HG03175 (cell line): ENCODE data around the gene POGLUT2.

Experiments
- ATAC-seq: cut with Tn5 transposase; IDR thresholded peaks from one replicate; pipeline ENCODE4 v1.9.1; 2021; ENCODE audit warnings: mild to moderate bottlenecking, moderate library complexity; ENCODE audit not compliant: unreplicated experiment

Gene POGLUT2

DNA sequence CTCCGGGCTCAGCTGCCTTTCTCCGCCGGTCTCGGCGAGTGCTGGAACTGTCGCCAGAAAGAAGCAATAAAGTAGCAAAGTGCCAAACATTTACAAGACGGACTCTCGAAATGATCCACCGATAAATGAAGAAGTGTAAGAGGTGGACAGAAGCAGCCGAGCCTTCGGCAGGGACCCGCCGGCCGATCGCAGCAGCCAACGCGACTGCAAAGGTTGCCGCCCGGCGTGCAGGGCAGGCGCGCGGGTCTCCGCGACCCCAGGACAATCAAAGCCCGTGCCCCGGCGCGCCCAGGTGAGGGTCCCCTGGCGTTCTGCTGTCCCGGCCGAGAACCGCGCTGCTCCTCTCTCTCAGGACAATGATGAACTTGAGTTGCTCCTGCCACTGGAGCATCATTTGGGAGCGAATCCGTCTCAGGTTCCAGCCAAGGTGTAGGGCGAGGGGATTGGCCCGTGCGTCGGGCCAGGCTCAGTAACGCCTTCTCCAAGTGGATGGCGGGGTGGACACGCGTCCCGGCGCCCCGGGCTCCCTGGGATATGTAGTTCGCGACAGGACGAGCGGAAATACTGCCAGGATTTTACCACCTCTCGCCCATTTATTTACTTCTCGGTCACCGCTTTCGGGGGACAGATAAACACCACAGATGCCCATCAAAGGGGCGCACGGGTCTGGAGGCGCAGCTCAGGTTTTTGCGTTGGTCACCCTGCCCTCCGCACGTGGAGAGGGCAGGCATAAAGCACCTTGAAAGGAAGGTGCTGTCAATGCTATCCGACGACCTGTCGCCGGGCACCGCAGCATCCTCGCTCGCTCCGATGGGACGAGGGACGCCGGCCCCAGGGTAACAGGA, at the start of gene POGLUT2, which contains the start of gene BIVM:
Gene POGLUT2 (minus strand): TSS at position 396 of the 845 bp plus-strand sequence. CDS start 306 bp downstream, at position 90.
Gene BIVM (plus strand): TSS at position 539 of the 845 bp plus-strand sequence. CDS start 8,149 bp downstream, outside the sequence.
- ATAC-seq = peak; percentile 84

DNA sequence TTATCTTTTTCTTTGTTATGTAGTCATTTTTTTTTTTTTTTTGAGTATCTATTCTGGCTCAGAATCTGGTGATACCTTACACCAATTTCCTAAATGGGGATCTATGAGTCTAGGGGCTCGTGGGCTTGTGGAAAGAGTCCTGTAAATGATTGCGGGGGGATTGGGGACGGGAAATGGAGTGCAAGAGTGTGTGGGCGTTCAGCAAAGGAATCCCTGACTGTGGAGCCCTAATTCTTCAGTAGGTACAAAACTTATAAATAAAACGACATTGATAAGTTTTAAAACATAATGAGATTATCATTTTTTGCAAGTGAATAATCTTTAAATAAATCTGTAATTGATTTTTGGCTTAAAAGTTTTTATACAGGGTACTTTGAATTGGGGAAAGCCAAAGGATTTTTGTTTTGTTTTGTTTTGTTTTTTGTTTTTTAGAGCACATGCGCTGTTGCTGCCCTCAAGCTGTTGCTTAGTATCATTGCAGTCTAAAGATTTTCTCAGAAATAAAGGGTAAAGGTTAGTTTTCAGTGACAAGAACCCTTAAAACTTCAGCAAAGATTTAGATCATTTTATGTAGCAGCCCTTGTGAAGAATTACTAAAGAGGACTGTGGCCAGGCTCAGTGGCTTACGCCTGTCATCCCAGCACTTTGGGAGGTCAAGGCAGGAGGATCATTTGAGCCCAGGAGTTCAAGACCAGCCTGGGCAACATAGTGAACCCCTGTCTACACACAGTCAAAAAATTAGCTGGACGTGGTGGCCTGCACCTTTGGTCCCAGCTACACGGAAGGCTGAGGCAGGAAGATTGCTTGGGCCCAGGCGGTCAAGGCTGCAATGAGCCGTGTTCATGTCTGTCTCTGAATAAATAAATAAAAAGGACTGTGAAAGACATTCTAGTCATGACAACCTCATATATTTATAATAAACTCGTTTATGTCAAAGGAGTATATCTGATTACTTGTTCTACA, 48.8 kb upstream of the POGLUT2 start:
- peak; percentile 18 for ATAC-seq

DNA sequence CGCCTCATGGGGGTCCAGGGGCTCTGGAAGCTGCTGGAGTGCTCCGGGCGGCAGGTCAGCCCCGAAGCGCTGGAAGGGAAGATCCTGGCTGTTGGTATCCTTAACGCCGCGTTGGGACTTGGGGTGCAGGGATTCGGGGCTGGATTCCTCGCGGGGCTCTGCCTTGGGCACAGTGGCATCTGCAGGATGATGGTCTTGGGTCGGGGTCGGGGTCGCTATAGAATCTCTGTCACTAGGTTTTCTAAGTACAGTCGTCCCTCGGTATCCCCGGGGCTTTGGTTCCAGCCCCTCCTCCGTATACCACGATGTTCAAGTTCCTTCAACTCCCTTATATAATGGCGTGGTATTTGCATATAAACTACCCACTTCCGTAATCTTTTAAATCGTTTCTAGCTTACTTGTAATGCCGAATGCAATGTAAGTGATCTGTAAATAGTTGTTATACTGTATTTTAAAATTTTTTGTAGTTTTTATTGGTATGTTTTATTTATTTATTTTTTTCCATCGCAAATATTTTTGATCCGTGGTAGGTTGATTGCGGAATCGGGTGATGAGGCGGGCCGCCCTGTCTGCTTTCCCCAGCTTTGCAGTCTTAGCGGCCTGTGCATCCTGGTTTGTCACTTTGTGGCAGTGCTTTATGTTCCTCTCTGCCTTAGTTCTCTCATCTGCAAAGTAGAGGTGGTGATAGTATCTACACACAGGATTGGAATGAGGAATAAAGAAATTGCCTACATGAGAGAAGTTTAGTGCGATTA, 47.7 kb upstream of the POGLUT2 start:
- ATAC-seq = peak; percentile 46

DNA sequence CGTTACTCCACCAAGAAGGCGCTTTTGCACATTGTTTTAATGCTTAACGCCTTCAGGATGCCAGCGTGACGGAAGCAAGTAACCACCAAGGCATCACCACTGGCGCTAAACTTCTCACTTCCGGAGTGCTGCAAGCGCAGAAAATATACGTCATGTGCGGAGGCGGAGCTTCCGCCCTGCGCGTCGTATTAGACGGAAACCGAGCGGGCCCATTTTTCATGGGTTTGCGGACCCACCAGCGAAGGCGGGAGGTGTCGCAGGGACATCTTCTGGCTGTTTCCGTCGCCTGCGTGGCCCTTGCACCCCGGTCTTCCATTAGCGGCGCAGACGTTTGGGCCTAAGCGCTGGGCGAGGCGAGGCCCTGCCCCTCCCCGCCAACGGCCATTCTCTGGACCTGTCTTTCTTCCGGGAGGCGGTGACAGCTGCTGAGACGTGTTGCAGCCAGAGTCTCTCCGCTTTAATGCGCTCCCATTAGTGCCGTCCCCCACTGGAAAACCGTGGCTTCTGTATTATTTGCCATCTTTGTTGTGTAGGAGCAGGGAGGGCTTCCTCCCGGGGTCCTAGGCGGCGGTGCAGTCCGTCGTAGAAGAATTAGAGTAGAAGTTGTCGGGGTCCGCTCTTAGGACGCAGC, 47.0 kb upstream of the POGLUT2 start, which contains the start of gene ERCC5:
Gene ERCC5 (plus strand): TSS at position 403 of the 631 bp plus-strand sequence. CDS start 235 bp downstream, outside the sequence.
- peak; percentile 82 for ATAC-seq

DNA sequence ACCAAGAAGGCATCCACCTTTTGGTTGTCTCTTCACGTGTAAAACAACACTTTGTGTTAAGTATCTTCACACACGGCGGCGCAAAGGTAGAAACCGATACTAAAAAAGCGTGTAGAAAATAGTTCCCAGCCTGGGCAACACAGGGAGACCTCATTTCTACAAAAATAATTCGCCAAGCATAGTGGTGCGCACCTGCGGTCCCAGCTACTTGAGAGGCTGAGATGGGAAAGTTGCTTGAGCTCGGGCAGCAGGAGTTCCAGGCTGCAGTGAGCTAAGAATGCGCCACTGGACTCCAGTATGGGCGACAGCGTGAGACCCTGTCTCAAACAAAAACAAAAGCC, 46.5 kb upstream of the POGLUT2 start:
- peak; percentile 25 for ATAC-seq

DNA sequence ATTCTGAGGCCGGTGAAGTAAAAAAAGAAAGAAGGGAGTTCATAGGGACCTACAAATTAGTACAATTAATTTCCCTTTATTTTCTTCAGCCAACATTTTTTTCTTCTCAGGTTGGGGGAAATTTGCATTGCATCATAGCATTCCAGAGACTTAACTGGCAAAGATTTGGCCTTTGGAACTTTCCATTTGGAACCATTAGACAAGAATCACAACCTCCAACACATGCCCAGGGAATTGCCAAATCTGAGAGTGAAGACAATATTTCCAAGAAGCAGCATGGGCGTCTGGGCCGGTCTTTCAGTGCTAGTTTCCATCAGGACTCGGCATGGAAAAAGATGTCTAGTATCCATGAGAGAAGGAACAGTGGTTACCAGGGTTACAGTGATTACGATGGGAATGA, 40.7 kb upstream of the POGLUT2 start:
- no peak for ATAC-seq

DNA sequence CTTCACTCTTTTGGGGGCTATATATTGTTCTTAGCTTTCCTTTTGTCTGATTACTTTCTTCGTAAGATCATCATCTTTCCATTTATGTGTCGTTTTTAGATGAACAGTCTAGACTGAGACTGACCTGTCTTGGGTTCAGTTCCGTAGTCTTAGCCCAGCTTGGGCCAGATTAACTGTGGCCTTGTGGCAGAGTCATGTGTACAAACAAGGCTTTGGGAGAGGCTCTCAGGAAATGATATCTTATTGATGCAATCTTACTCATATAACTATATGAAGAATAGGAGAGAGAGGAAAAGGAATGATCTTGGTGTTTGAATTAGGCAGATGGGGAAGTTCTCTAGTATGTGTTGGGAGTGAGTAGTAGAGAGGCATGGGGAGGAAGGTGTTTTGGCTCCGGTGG, 40.2 kb upstream of the POGLUT2 start:
- no peak for ATAC-seq

DNA sequence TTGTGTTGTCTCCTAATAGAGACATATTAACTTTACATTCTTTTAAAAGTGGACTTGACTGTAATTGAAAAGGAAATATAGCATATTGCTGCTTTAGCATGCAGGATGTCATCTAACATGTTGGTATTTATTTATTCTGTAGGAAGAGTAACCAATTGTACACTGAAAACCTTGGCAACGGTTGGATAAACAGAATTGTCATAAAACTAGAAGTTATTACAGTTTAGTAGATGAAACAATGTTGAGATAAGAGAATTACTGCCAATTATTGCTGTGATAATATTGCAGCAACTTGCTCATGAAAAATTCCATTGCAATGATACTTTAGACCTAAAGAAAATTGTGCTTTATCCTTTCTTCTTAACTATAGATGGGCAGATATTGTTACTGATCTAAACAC, 39.5 kb upstream of the POGLUT2 start:
- no peak for ATAC-seq

DNA sequence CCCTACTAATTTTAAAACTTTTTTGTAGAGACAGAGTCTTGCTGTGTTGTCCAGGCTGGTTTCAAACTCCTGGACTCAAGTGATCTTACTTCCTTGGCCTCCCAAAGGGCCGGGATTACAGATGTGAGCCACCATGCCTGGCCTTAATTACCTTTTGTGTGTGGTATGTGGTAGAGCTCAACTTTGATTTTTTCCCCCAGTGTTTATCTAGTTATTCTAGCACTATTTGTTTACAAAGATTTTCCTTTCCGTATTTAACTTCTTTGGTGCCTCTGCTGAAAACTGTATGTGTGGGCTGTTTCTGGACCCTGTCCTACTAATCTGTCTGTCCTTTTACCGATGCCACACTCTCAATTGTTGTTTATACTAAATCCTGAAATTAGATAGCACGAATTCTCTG, 37.7 kb upstream of the POGLUT2 start:
- no peak for ATAC-seq

DNA sequence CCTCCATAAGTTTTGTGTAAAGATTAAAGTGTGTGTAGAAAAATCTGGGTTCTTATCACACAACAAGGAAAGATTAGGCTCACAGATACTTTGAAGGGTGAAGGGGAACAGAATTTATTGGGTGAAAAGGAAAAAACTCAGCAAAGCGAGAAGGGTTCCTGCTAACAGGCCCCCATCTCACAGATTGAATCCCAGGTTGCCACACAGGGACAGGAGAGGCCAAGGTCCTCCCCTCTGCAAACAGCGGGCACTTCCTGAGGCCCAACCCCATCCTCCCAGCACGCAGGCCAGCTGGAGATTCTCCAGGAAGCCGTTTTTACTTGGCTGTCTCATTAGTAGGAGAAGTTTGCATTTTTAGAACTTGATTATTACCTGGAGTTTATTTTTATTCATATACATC, 31.9 kb upstream of the POGLUT2 start:
- ATAC-seq = no peak

DNA sequence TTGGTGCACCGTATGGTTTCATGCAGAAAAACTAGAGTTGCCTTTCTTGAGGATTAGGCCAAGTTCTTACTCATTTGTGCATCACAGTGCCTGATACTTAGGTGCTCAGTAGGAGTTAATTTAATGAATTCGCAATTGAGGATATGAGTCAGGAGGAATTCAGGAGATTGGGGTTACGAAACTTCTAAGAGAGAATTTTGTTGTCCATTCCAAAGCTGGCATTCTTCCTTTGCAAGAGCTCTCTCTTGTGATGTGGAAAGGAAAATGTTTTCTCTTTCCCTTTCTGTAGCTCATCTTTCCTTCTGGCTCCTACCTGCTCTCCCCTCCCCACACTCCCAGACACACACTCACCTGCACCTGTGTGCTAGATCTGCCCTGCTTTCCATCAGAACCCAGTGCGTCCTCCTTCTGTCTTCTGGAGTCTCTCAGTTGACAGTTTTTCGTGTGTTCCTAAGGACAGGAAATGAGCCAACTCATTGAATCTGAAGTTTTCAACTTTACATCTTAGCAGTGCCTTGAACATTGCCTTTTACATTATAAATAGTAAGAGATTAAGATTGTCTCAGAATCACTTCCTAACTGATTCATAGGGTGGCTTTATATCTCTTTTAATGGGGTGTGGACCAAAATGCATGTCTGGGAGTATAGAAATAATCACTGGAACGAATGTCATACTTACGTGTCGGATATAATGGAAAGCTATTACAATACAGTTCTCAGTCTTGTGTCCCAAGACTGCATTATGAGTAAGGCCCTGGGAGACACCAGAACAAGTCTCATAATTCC, 27.3 kb upstream of the POGLUT2 start:
- no peak for ATAC-seq

DNA sequence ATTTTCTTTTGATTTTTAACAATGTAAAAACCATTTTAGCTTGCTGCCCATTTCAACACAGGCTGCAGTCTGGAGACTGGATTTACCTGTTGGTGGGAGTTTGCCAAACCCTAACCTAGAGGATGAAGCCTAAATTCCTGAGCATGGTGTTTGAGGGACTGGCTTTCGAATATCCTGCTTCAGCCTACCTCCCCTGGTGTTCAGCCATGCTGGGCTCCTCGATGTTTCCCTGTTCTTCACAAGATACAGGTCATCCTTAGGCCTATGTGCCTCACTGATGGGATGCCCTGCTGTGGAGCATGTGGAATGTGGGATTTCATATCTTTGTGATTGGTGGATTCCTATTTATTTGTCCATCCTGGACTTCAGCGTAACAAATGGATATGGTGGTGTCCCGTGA, 26.6 kb upstream of the POGLUT2 start:
- ATAC-seq = no peak

DNA sequence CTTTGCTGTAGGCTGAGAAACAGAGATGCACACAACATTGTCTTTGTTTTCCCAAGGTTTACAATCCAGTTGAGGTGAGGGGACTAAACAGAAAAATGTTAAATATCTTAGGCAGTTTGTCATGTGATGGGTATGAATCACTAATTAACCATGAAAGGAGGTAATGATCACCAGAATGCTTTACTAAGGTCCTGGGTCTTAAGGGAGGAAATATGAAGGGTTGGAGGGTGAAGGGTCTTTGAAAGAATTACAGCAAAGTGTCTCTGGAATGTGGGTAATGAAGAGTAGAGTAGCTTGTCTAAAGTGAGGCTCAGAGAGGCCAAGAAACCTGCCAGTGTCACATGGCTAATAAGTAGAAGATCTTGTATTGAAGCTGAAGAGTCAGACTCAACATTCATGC, 19.1 kb upstream of the POGLUT2 start:
- no peak for ATAC-seq

DNA sequence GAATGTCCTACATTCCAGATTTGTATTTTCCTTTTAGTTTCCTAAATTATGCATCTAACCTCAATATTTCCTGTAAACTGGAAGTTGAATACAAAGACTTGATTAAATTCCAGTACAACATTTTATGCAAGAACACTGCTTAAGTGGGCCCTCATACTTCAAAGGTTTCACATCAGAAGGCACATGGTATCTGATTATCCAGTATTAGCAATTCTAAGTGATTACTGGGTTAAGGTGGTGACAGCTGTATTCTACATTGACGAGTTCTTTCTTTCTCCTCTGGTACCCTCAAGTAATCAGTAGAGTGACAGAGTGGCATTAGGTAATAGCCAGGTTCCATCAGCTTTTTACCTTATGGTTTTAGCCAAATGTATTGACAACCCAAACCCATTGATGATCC, 18.5 kb upstream of the POGLUT2 start:
- ATAC-seq = no peak

DNA sequence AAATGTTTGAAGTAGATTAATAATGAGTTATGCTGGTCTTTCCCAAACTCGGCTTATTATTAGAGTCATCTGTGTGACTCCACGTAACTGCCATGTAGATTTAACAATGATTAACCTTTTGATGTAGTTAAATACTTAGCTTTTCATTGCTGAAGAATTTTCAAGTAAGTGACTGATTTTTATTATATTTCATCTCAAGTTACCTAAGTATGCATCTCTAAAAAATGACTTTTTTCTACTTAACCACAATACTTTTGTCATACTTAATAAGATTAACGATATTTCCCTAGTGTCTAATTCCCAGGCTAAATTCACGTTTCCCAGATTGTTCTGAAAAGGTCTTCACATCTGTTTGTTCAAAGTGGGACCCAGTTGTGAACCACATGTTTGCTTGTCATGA, 17.9 kb upstream of the POGLUT2 start:
- no peak for ATAC-seq

DNA sequence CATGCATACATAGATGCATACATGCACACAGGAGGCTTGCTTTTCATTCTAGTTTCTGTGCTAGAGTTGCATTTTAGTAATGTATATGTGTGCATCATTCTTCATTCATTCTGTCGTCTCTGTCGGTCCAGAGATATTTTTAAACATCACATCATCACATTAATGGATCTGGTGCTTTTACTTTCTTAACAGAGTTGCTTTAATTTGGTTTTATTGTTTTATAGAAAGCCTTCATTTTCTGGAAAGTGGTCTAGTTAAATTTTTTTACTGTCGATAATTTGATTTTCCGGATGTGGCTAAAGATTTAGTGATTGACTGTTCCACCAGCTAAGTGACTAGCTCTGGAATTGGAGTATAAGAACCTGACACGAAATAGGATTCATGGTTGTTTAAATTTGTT, 17.0 kb upstream of the POGLUT2 start:
- no peak for ATAC-seq

DNA sequence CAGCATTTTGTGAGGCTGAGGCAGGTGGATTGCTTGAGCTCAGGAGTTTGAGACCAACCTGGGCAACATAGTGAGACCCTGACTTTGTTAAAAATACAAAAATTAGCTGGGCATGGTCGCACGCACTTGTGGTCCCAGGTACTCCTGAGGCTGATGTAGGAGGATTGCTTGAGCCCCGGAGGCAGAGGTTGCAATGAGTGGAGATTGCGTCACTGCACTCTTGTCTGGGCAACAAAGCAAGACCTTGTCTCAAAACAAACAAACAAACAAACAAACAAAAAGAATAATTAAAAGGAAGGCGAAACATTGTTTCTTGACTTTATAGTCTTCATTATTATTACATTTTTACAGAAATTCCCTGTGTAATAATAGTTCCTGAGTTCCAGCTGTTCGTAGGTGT, 16.0 kb upstream of the POGLUT2 start:
- ATAC-seq = no peak

DNA sequence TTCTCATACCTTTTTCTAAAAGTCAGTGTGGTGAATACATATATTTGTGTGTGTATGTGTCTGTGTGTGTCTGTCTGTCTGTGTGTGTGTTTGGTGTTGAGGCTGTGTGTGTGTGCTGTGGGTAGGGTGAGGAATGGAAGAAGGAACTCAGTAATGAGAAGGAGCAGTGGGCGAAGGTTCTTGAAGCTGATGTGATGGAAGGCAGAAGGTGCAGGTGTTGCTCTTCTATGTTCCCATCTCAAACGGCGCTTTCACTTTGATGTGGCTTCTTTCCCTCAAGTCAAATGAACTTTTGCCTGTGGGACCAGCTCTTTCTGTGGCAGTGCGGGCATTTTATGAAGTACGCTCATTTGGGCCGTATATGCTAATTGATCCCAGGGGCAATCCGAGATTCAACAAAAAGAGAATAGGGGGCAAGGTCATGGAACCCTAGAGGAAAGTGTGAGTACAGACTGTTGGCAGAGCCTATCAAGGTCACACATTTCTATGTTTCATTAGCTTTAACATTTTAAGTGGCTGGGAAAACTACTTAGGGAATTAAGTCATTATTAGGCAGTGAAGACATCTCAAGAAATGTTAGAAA, 15.3 kb upstream of the POGLUT2 start:
- ATAC-seq = no peak

DNA sequence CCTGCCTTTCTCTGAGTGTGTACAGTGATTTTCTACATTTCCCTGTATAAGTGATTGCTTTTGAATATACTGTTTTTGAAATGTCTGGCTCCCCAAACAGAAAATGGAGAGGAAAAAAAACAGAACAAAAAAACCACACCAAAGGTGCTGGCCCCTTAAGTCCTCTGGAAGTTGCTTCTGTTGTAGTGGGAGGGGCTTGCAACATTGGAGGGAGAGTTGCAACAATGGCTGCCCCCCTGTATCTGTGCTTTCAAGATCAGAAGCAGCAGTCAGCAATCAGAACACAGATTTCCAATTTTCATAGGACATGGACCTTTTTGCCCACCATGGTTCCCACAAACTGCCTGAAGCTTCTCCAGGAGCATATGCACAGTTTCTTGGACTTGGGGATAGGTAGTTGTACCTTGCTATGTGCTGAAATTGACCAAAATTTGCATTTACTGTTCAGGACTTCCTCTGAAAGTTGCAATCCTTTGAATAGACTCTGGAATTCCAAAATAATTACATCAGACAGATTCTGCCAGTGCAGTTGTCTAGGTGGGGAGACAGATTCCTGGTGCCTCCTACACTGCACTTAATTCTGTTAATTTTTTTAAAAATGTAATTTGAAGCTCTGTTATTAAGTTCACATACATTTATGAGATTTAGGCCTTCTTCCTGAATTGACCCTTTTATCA, 14.0 kb upstream of the POGLUT2 start:
- ATAC-seq = no peak
